GM21619 (cell line): ENCODE results near the gene CHRM4.
A peak's percentile ranks its signal among the peaks of the same experiment; 100 is the strongest.

Experiments
- ATAC-seq: cut with Tn5 transposase; IDR thresholded peaks from one replicate; pipeline ENCODE4 v1.9.1; 2021; ENCODE audit not compliant: unreplicated experiment

CHRM4 gene

GRCh38 chr11:46369458-46370152 is 22.0 kb downstream of the CHRM4 start:
- peak; percentile 46 for ATAC-seq

DNA sequence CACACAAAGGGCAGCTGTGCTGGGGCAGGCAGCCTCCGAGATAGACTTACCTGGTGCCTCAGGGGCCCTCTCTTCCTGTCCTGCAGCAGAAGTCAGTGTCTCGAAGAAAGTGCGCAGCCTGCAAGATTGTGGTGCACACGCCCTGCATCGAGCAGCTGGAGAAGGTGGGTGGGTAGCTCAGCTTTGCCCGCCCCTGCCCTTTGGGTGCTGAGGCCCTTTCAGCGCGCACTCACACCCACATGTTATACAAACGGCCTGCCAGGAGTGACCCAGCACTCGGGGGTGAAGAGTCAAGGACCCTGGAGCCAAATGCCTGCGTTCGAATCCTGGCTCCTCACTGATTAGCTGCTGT is 23.7 kb downstream of the CHRM4 start:
- ATAC-seq = no peak

DNA sequence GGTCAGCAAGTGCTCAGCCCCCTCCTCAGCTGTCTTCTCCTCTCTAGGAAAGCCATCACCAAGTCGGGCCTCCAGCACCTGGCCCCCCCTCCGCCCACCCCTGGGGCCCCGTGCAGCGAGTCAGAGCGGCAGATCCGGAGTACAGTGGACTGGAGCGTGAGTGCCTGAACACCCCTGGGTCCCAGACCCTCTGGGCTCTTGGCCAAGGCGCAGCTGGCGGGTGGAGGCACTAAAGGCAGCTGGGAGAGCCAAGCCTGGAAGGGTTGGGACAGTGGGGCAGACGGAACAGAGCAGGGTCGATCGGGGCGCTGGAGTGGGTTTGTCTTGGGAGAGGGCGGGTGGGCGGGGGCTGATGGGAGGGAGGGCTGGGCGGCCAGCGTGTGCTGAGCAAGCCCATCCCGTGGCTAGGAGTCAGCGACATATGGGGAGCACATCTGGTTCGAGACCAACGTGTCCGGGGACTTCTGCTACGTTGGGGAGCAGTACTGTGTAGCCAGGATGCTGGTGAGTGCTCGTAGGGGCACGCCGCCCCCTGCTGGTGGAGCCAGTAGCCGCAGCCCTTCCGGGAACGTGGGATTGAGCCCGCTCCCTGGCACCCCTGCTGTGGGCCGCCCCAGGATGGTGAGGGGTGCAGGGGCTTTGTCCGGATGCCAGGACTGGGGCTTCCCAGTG is 24.2 kb downstream of the CHRM4 start:
- ATAC-seq = peak; percentile 51

- ATAC-seq = no peak
Measured at GRCh38 chr11:46366661-46367161, 24.9 kb downstream of the CHRM4 start.

DNA sequence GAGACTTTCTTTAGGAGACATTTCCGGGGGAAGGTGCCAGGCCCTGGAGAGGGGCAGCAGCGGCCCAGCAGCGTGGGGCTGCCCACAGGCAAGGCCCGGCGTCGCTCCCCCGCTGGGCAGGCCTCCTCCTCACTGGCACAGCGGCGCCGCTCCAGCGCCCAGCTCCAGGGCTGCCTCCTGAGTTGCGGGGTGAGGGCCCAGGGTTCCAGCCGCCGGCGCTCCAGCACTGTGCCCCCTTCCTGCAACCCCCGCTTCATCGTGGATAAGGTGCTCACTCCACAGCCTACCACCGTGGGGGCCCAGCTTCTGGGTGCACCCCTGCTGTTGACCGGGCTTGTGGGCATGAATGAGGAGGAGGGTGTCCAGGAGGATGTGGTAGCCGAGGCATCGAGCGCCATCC is 25.3 kb downstream of the CHRM4 start:
- ATAC-seq = no peak

- no peak for ATAC-seq
Measured at GRCh38 chr11:46364791-46365190, 26.8 kb downstream of the CHRM4 start.

DNA sequence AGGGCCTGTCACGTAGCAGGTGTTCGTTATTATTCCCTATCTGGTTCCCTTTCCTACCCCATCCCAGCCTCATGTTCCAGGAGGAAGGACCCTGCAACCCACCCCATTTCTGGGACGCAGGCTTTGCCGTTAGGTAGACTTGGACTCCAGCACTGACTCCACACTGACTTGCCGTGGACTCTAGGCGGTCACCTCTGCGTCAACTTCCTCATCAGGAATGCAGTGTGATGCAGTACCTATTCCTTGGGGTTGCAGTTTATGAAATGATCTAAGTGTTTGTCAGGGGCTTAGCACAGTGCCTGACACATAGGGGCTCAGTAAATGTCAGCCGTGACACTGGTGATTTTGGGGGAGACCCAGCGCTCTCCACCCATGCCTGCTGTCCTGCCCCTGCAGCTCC is 27.5 kb downstream of the CHRM4 start:
- ATAC-seq = no peak

GRCh38 chr11:46363455-46364005 is 28.0 kb downstream of the CHRM4 start:
- no peak for ATAC-seq

DNA sequence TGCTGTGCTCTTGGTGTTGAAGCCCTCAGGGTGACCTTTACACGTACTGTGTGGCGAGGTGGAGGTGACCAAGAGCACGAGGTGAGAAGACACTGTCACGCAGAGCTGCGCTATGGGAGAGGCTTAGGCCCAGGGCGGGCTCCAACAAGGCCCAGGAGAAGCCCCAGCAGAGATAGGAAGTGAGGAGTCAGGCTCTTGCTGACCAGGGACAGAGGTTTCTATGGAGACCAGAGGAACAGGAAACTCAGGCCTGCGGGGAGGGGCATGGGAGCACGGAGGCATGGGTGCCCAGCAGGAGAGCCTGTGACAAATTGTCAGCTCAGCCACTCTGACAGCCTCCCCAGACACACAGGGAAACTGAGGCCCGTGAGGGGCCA is 28.6 kb downstream of the CHRM4 start:
- ATAC-seq = no peak

GRCh38 chr11:46362156-46363030 is 29.2 kb downstream of the CHRM4 start:
- no peak for ATAC-seq

GRCh38 chr11:46361283-46362155 is 30.1 kb downstream of the CHRM4 start:
- peak; percentile 95 for ATAC-seq

DNA sequence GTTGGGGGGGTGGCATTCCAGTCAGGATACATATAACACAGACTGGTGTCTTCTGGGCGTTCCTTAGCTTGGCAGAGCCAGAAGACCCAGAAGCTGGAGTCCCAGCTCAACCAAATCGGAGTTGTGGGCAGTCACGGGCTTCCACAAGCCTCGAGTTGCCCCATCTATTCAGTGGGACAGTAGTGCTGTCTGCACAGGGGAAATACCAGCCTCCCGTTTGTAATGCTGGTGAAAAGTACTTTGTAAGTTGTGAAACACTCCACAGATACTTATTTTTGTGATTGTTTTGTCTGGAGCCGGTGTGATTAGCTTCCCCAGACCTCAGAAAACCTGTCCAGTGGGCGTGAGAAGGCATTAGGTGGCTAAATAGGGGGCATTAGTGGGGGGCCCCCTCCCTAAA is 30.7 kb downstream of the CHRM4 start:
- ATAC-seq = peak; percentile 15

DNA sequence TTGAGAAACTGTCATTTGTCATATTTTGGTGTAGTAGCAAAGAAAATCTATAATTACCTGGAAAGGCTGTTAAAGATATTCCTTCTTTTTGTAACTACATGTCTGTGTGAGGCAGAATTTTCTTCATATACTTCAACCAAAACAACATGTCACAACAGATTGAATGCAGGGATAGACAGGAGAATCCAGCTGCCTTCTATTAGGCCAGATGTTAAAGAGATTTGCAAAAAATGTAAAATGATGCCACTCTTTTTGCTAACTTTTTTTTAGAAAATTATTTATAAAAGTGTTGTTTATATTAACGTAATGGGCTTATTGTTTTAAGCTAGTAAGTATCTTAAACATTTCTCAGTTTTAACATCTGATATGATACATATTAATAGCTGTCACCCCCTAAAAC is 31.6 kb downstream of the CHRM4 start:
- ATAC-seq = no peak

GRCh38 chr11:46357483-46357936 is 34.1 kb downstream of the CHRM4 start:
- no peak for ATAC-seq

DNA sequence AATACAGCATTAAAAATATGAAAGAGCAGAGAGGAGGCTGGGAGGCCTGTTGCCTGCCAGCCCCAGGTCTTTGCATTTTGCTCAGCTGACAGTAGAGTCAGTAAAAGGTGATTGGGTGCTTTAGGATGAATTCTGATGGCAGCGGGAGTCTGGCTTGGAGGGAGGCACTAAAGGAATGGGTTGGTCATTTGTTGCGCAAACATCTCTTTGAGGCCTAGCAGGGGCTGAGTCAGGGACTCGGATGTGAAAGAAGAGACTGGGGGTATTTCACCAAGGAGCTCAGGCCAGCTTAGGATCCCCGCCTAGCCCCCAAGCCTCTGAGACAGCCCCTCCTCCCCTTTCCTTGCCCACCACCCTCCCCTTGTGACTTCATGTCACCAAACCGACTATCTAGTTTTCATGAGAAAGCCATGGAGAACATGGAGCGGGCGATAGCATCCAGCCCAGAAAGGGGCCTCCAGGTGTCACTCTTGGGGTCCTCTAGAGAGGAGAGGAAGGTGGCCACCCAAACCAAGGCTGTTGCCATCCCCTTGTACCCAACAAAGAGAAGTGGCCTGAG is 34.6 kb downstream of the CHRM4 start:
- ATAC-seq = no peak

DNA sequence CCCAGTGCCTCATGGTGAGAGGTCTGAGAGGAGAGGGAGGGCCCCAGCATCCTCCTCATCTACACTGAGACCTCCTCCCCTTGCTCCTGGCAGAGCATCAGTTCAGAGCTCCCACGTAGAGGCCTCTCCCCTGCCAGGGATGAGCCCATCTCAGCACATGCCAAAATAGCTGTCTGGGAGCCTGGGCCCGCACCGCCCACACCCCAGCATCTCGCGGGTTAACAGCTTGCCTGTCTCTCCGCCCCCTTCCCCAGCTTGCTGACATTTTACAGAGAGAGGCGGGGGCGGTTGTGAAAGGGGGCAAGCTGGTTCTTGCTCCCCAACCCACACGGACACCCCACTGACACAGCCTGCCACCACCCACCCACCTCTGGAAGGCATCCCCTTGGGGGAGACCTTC is 37.9 kb downstream of the CHRM4 start:
- ATAC-seq = no peak

GRCh38 chr11:46352063-46352841 is 39.3 kb downstream of the CHRM4 start:
- no peak for ATAC-seq

DNA sequence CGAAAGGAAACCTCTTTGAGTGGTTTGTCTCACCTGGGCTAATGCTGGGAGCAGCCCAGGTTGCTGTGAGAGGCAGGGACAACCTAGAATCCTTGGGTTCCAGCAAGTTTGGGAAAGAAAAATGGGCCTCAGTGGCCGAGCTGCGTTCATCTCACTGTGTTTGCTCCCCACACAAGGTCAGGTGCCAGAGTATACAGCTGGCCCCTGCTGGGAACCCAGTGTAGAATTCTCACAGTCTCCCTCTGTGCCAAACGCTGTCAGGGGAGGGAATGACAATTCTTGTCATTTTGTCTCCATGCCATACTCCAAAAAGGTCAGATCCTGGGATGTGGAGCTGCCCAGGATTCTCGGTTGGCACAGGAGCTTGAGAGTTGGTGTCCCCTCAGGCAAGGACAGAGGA is 40.0 kb downstream of the CHRM4 start:
- ATAC-seq = no peak

DNA sequence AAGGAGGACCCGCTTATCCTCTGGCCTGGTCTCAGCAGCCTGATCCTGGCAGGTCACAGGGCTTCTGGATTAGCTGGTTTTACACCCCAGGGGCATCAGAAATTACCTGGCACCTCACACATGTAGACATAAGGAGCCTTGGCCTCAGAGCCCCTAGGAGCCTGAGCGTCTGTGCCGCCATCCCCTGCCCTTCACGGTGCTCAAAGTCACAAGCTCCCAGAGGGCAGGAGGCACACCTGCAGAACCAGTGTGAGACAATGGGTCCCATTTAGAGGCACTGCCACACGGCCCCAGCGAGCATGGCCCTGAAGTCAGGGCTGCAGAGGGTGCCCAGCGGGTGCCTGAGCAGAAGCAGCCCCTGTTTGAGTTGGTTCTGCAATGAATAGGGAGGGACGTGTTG is 40.4 kb downstream of the CHRM4 start:
- ATAC-seq = no peak
